HG03175 (cell line): ENCODE data around the gene ABTB1.
"Not testable (repeated sequence)": the region's sequence is repeated elsewhere in the genome, so short reads cannot be mapped to it uniquely, and the experiment has no call there.

Experiments
- ATAC-seq: cut with Tn5 transposase; IDR thresholded peaks from one replicate; pipeline ENCODE4 v1.9.1; 2021; ENCODE audit warnings: mild to moderate bottlenecking, moderate library complexity; ENCODE audit not compliant: unreplicated experiment

Gene ABTB1

GRCh38 chr3:127700406-127700805, 27.7 kb downstream of the ABTB1 start:
- ATAC-seq: no peak

- no peak for ATAC-seq
These were observed 28.6 kb downstream of the ABTB1 start for GRCh38 chr3:127701280-127701911.

GRCh38 chr3:127702151-127702578, 29.4 kb downstream of the ABTB1 start:
- no peak for ATAC-seq

GRCh38 chr3:127704840-127705239, 32.1 kb downstream of the ABTB1 start:
- ATAC-seq: not testable (repeated sequence)

GRCh38 chr3:127706312-127706711, 33.6 kb downstream of the ABTB1 start:
- ATAC-seq: no peak

GRCh38 chr3:127706785-127707351, 34.1 kb downstream of the ABTB1 start:
- ATAC-seq: no peak

GRCh38 chr3:127707851-127708411, 35.2 kb downstream of the ABTB1 start:
- ATAC-seq: no peak

- no peak for ATAC-seq
These were observed 36.1 kb downstream of the ABTB1 start for GRCh38 chr3:127708837-127709236.

- ATAC-seq: no peak
These were observed 36.7 kb downstream of the ABTB1 start for GRCh38 chr3:127709320-127710060.

GRCh38 chr3:127710155-127710941, 37.6 kb downstream of the ABTB1 start:
- ATAC-seq: no peak

- no peak for ATAC-seq
These were observed 38.4 kb downstream of the ABTB1 start for GRCh38 chr3:127711021-127711695.

GRCh38 chr3:127711896-127712295, 39.1 kb downstream of the ABTB1 start:
- ATAC-seq: no peak

- ATAC-seq: no peak
These were observed 39.7 kb downstream of the ABTB1 start for GRCh38 chr3:127712461-127712860.

- no peak for ATAC-seq
These were observed 40.4 kb downstream of the ABTB1 start for GRCh38 chr3:127712881-127713771.

- ATAC-seq: no peak
These were observed 41.4 kb downstream of the ABTB1 start for GRCh38 chr3:127714125-127714571.

GRCh38 chr3:127714866-127715265, 42.1 kb downstream of the ABTB1 start:
- ATAC-seq: no peak

GRCh38 chr3:127715532-127715931, 42.8 kb downstream of the ABTB1 start:
- ATAC-seq: no peak

GRCh38 chr3:127716384-127716783, 43.6 kb downstream of the ABTB1 start:
- no peak for ATAC-seq
